Measurements from ENCODE around the gene ACAD8.

DNA sequence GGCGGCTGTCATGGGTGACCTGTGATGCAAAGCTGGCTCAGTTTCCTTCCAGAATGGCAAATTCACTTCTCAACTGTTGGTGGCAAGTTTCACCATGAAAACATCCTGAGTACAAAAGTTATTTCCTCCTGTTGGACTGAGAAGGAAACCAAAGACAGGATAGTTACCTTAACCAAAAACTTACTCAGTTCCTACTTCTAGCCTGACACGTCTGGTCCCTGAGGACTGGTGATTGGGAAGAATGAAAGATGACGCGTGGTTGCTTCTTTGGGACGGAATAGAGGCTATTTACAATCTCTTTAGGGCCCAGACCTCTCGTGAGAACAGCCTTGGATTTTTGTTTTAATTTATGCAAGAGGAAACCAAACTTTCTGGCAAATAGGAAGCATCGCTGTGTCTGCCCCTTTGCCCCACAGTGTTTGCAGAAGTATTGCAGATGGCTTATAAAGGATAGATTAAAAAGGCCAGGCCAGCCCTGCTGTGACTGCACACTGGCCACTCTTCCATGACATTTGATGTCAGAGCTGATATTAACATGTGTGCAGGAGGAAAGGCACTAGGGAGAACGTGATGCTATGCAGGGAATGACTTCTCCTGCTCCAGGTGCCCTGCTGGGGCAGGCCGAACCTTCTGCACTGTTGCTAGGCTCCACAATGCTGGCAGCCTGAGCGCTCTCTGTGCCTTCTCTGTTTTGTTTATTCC, 21.3 kb upstream of the ACAD8 start:
- TF ChIP-seq, protein P1, sequence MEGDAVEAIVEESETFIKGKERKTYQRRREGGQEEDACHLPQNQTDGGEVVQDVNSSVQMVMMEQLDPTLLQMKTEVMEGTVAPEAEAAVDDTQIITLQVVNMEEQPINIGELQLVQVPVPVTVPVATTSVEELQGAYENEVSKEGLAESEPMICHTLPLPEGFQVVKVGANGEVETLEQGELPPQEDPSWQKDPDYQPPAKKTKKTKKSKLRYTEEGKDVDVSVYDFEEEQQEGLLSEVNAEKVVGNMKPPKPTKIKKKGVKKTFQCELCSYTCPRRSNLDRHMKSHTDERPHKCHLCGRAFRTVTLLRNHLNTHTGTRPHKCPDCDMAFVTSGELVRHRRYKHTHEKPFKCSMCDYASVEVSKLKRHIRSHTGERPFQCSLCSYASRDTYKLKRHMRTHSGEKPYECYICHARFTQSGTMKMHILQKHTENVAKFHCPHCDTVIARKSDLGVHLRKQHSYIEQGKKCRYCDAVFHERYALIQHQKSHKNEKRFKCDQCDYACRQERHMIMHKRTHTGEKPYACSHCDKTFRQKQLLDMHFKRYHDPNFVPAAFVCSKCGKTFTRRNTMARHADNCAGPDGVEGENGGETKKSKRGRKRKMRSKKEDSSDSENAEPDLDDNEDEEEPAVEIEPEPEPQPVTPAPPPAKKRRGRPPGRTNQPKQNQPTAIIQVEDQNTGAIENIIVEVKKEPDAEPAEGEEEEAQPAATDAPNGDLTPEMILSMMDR (IDR thresholded peaks at IDR 0.05; ENCODE audit: low read length) = no peak
- TF ChIP-seq EZH2 (optimal IDR thresholded peaks at IDR 0.05; ENCODE audit: low read depth, low read length) = no peak
- no peak for TF ChIP-seq EZH2phosphoT487 (IDR thresholded peaks at IDR 0.05; ENCODE audit: low read length)

All from MM.1S (cell line).